GM19239 (cell line): ENCODE measurements around the gene OR4D6.
"Not testable (repeated sequence)": the region's sequence is repeated elsewhere in the genome, so short reads cannot be mapped to it uniquely, and the experiment has no call there.

ENCODE experiments used
- DNase-seq: peaks from one replicate; pipeline ENCODE4 v3.0.0; 2011; ENCODE audit warnings: low spot score; ENCODE audit not compliant: insufficient read length
- FAIRE-seq: peaks from 2 replicates; lab custom pipeline; 2011; peaks lifted over from hg19 to GRCh38; lab: Jason Lieb, UNC

Gene OR4D6

DNA sequence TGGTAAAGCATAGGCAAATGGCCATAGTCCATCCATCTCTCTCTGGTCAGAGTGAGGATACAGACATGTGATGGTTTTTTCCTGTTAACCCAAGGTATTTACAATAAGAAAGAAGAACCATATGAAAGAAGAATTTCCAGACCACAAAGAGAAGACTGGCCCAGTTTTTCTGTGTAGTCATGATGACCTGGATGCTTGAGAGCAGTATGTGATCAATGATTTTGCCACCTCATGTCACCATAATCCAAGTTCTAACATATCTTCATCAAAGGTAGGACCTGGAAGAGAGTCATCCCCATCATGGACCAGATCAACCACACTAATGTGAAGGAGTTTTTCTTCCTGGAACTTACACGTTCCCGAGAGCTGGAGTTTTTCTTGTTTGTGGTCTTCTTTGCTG is at the start of gene OR4D6:
Gene OR4D6, plus strand, starts transcription at position 301 of the 400 bp plus-strand sequence. Its CDS starts 0 bp downstream, at position 301.
- DNase-seq, result no peak

DNA sequence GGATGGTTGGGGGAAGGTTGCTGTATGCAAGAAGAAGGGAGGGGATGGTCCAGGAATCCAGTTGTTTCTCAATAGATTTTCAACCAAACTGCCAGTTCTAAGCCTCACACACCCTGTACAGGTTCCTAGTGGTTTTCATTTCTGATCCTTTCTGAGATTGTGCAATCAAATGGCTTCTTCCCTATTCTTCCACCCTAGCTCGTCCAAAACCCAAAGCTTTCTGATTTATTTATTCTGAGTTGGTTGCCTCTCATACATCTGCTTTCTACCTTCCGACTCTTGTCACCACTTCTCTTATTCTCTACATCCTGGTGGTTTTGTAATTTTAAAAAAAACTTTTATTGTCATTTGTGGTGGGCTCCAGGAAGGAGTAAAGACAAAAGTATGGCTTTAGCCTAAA is 43.1 kb upstream of the OR4D6 start:
- FAIRE-seq (no peak), DNase-seq (no peak)

More for the DNA sequence above, at the start of gene OR4D6:
- FAIRE-seq, result no peak

GRCh38 chr11:59415111-59415510 is 41.6 kb upstream of the OR4D6 start:
- DNase-seq, result no peak
- FAIRE-seq, result no peak

GRCh38 chr11:59416613-59417012 is 40.1 kb upstream of the OR4D6 start:
- DNase-seq (no peak), FAIRE-seq (no peak)

GRCh38 chr11:59417023-59417422 is 39.7 kb upstream of the OR4D6 start:
- no peak for FAIRE-seq
- no peak for DNase-seq

DNA sequence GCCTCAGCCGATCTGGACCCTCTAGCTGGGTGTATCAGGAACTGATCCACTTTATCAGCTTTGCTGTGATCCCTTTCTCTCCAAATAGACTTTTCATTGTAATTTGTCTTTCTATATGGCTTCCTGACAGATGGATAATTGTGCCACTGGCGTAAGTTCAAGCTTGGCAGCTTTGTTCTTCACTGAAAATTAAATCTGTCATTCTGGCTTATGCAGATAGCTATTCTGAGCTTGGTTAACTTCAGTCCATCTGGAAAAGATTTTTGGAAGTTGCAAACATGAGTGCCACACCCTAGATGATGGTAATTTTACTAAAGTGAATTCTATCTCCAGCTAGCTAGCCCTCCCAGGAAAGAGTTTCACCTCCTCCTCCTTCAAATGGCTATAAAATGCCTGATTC is 38.6 kb upstream of the OR4D6 start:
- FAIRE-seq (no peak), DNase-seq (no peak)

DNA sequence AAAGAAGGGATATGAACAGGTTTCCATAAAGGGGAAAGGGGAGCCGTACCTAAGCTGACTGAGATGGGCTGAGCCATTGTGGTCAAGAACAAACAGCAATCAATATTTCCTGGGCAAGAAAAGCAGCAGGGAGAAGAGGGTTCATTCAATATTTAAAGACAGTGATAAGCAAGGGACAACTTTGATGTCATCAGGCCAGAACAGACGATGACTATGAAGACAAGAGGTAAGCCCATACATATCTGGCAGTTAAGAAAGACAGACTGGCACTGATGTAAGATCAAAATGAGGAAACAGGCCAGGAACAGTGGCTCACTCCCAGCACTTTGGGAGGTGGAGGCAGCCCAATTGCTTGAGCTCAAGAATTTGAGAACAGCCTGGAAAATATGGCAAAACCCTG is 32.9 kb upstream of the OR4D6 start:
- no peak for DNase-seq
- FAIRE-seq, result no peak

DNA sequence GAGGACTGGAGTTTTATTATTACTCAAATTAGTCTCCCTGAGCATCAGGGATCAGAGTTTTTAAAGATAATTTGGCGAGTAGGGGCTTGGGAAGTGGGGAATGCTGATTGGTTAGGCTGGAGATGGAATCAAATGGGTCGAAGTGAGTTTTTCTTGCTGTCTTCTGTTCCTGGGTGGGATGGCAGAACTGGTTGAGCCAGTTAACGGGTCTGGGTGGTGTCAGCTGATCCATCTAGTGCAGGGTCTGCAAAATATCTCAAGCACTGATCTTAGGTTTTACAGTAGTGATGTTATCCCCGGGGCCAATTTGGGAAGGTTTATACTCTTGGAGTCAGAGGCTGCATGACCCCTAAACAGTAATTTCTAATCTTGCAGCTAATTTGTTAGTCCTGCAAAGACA is 31.6 kb upstream of the OR4D6 start:
- no peak for DNase-seq
- FAIRE-seq, result no peak

- FAIRE-seq, result no peak
- DNase-seq, result no peak
Measured at GRCh38 chr11:59426361-59427067, 30.2 kb upstream of the OR4D6 start, which contains the start of gene OR5A2. Gene OR5A2 (minus strand): TSS chr11:59426413. CDS start chr11:59422953, 3,460 bp downstream.

GRCh38 chr11:59427068-59427382 is 29.7 kb upstream of the OR4D6 start:
- no peak for DNase-seq
- FAIRE-seq, result no peak

GRCh38 chr11:59429924-59430516 is 26.7 kb upstream of the OR4D6 start:
- peak; percentile 12 for DNase-seq
- peak; percentile 95 for FAIRE-seq

DNA sequence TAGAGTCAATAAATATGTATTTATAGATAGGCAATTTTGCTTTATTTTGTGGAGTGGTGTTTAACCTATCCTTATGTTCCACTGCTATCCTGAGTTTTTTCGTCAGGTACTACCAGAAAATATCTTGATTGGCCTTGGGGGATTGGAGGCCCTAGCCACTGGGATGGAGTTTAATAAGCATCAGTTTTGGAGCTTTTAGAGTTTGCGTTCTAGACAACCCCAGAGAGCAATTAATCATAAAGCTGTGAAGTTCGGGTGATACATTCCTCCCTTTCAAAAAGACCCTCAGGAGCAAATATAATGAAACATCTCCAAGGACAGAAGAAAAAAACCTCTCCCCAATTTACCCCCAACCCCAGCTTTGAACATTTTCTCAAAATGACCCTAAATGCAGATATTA is 20.6 kb upstream of the OR4D6 start, which contains the start of gene OR5A1:
Gene OR5A1, plus strand, starts transcription at position 301 of the 400 bp plus-strand sequence. CDS start 6,700 bp downstream, outside the sequence.
- FAIRE-seq (no peak), DNase-seq (no peak)

DNA sequence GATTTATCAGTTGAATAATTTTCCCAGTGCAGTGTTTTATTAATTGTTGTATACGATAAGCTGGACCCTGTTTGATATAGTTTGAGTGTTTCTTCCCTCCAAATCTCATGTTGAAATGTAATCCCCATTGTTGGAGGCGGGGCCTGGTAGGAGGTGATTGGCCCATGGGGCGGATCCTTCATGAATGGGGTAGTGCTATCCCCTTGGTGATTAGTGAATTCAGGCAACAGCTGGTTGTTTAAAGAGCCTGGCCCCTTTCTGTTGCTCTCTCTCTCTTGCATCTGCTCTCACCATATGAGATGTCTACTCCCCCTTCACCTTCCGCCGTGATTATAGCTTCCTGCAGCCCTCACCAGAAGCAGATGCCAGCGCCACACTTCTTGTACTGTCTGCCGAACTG is 19.0 kb upstream of the OR4D6 start:
- FAIRE-seq, result no peak

DNA sequence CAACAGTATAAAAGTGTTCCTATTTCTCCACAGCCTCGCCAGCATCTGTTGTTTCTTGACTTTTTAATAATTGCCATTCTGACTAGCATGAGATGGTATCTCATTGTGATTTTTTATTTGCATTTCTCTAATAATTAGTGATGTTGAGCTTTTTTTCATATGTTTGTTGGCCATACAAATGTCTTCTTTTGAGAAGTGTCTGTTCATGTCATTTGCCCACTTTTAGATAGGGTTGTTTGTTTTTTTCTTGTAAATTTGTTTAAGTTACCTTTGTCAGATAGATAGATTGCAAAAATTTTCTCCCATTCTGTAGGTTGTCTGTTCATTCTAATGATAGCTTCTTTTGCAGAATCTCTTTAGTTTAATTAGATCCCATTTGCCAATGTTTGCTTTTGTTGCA is 11.1 kb upstream of the OR4D6 start:
- FAIRE-seq, DNase-seq: not testable (repeated sequence)

More for the DNA sequence above, 19.0 kb upstream of the OR4D6 start:
- DNase-seq, result no peak

- FAIRE-seq (no peak), DNase-seq (no peak)
Measured at GRCh38 chr11:59448484-59448883, 8.3 kb upstream of the OR4D6 start.

GRCh38 chr11:59459916-59460315 is 3.2 kb downstream of the OR4D6 start:
- FAIRE-seq (no peak), DNase-seq (no peak)

DNA sequence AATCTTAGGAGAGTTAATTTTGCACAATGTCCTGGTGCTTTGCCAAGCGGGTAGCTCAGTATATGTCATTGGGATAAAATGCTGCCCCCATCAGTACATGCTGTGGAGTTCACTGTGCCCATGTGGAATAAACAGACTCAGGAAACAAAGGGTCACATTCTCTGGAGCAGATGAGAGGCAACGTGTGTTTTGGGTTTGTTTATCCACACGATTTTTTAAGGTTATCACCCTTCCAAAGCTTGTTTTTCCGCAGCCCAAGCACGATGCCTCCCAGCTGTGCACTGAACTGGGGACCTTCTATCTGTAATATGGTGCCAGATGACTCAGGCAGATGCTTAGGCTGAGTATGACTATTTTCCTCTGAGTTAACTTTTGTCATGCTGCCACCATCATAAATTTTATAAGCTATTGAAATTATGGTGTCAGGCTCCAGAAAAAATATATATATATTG is 6.5 kb downstream of the OR4D6 start:
- no peak for DNase-seq
- no peak for FAIRE-seq

- no peak for FAIRE-seq
- DNase-seq, result no peak
Measured at GRCh38 chr11:59473015-59473414, 16.3 kb downstream of the OR4D6 start, which contains the start of gene OR4D10. Gene OR4D10 (plus strand): TSS chr11:59473315. CDS start chr11:59477430, 4,115 bp downstream.

- no peak for FAIRE-seq
- DNase-seq, result no peak
Measured at GRCh38 chr11:59475176-59475575, 18.4 kb downstream of the OR4D6 start.

DNA sequence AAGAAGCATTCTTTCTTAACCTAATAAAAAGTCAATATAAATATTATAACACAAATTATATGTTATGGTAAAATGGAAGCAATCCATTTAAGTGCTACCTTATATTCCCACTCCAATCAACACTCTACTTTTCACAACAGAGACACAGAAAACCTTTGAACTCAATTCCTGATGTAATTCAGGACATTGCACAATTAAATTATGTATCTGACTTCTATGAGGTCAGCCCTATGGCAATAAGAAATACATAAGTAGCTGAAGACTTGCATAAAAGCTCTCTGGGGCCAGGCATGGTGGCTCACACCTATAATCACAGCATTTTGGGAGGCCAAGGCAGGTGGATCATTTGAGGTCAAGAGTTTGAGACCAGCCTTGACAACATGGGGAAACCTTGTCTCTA is 23.1 kb downstream of the OR4D6 start:
- FAIRE-seq (no peak), DNase-seq (no peak)

- DNase-seq (no peak), FAIRE-seq (no peak)
Measured at GRCh38 chr11:59480359-59480758, 23.6 kb downstream of the OR4D6 start.

GRCh38 chr11:59501931-59502330 is 45.2 kb downstream of the OR4D6 start:
- FAIRE-seq (no peak), DNase-seq (no peak)
